Adipocyte (in vitro differentiated cells): Measurements from ENCODE around the gene AKR1C2.
"Not testable (repeated sequence)": the region's sequence is repeated elsewhere in the genome, so short reads cannot be mapped to it uniquely, and the experiment has no call there.

Source experiments
- DNase-seq: peaks from one replicate; pipeline ENCODE4 v3.0.0-alpha.2; 2015; ENCODE audit warnings: low read depth
- H3K27me3 ChIP-seq: replicated peaks from 2 replicates; pipeline ENCODE4 v1.7.0; 2013; ENCODE audit warnings: mild to moderate bottlenecking, low read length, moderate library complexity; ENCODE audit not compliant: control insufficient read depth, insufficient read depth
- H3K36me3 ChIP-seq: 2 replicates; pipeline ENCODE4 v1.7.0; 2013; ENCODE audit warnings: low read length, mild to moderate bottlenecking, moderate library complexity; ENCODE audit not compliant: control insufficient read depth, insufficient read depth, severe bottlenecking
- H3K4me1 ChIP-seq: 2 replicates; pipeline ENCODE4 v1.7.0; 2013; ENCODE audit warnings: mild to moderate bottlenecking, low read length, moderate library complexity; ENCODE audit not compliant: control insufficient read depth, insufficient read depth
- H3K4me3 ChIP-seq: 2 replicates; pipeline ENCODE4 v1.7.0; 2013; ENCODE audit warnings: mild to moderate bottlenecking, low read length, moderate library complexity
- H3K9ac ChIP-seq: 2 replicates; pipeline ENCODE4 v1.7.0; 2013; ENCODE audit warnings: mild to moderate bottlenecking, low read length, moderate library complexity
- H3K9me3 ChIP-seq: 2 replicates; pipeline ENCODE4 v1.7.0; 2013; ENCODE audit warnings: mild to moderate bottlenecking, low read length, moderate library complexity; ENCODE audit not compliant: control insufficient read depth

The AKR1C2 gene

DNA sequence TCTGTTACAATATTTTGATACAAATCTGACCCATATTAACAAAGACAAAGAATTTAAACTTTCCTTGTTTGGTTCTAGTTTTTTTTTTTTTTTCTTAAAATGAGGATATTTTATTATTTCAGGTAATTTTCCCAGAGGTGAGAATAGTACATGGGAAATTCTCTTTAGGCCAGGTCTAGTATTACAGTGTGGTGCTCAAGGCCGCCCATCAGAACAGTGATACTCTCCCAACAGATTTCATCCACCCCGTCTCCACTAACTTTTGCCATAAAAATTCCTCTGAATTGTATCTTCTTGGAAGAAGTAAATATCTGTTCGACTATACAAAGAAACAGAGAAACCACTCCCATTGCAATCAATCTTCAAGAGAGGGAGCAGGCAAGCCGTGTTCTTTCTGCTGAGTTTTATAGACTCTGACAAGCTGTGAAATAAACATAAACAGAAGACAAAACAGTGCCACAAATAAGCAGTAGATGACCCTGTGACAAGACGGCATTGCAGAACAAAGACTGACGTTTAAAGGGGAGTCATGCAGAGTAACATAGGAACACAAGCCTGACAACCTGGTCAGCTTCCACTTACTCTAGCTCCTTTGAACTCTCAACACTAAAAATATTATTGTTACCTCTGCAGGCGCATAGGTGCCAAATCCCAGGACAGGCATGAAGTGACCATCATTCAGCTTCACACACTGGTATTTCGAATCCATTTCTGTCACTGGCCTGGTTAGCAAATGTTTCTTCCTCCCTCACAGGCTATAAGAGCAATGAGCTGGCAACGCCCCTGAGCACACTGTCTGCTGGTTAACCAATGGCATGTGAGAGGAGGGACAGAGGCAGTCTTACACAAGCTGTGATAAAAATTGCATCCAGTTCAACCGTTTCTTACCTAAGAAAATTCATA is at the start of gene AKR1C2:
AKR1C2 (minus strand) TSS at position 731 of the 903 bp plus-strand sequence; CDS start at position 709, 22 bp downstream.
- H3K4me1 ChIP-seq, H3K27me3 ChIP-seq, H3K9me3 ChIP-seq: not testable (repeated sequence)
- H3K4me3 ChIP-seq = peak within 1 kb of the TSS; percentile 93
- H3K9ac ChIP-seq = peak within 1 kb of the TSS; percentile 94
- H3K36me3 ChIP-seq = peaks cover 33% of the 10 kb centered on the region
- peak; percentile 26 for DNase-seq

DNA sequence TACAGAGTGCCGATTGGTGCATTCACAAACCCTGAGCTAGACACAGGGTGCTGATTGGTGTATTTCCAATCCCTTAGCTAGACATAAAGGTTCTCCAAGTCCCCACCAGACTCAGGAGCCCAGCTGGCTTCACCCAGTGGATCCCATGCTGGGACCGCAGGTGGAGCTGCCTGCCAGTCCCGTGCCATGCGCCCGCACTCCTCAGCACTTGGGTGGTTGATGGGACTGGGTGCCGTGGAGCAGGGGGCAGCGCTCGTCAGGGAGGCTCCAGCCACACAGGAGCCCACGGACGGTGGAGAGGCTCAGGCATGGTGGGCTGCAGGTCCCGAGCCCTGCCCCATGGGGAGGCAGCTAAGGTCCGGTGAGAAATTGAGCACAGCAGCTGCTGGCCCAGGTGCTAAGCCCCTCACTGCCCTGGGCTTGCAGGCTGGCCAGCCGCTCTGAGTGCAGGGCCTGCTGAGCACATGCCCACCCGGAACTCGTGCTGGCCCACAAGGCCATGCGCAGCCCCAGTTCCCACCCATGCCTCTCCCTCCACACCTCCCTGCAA is 49.4 kb upstream of the AKR1C2 start:
- not testable (repeated sequence) for H3K9me3 ChIP-seq, DNase-seq, H3K9ac ChIP-seq, H3K36me3 ChIP-seq, H3K27me3 ChIP-seq, H3K4me3 ChIP-seq
- peaks cover 11% of the 10 kb centered on the region for H3K4me1 ChIP-seq

DNA sequence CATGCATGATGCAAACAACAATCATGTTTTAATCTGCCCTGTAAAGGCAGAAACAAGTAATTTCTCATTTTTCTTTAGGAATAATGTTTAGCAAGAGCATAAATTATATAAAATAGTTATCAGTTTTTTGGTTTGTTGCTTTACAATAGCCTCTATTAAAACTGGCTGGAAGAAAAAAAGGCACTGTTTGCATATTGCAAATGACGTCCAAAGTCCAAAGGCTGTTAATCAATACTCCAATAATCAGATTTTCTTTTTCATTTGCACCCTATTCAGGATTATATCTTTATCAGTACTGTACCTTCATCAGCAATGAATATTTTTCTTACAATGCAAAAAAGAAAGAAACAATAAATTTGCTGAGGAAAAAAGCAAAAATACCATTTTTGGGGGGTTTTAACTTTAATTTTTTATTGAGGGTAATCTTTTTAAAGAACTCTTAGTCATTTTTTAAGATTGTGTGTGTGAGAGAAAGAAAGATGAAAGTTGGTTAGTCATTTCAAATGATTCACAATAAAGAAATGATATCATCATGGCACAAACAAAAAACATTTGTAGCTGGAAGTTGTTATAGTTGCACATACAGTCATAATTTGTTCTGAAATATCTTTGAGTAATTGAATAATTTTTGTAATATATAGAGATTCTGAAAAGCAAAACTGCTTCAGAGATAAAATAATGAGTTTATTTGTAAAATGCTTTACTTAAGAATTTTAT is 44.4 kb upstream of the AKR1C2 start:
- no peaks in the 10 kb centered on the region for H3K27me3 ChIP-seq
- no peaks in the 10 kb centered on the region for H3K36me3 ChIP-seq
- H3K9ac ChIP-seq = no peak overlapping the region
- peak; percentile 61 for DNase-seq
- no peak overlapping the region for H3K4me3 ChIP-seq
- peaks cover 38% of the 10 kb centered on the region for H3K4me1 ChIP-seq
- no peaks in the 10 kb centered on the region for H3K9me3 ChIP-seq

DNA sequence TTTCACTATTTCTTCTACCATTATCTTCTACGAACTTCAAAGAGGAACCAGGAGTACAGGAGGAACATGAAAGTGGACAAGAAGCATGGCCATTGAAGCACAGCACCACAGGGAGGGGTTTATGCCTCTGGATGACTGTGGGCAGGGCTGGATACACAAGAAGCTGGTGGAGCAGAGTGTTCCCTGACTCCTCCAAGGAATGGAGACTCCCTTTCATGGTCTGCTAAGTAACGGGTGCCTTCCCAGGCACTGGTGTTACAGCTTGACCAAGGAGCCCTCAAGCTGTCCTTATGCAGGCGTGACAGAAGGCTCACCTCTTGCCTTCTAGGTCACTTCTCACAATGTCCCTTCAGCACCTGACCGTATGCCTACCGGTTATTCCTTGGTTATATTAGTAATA is 43.4 kb upstream of the AKR1C2 start:
- not testable (repeated sequence) for H3K4me3 ChIP-seq, H3K27me3 ChIP-seq, H3K9ac ChIP-seq, DNase-seq, H3K36me3 ChIP-seq, H3K9me3 ChIP-seq
- peaks cover 48% of the 10 kb centered on the region for H3K4me1 ChIP-seq

DNA sequence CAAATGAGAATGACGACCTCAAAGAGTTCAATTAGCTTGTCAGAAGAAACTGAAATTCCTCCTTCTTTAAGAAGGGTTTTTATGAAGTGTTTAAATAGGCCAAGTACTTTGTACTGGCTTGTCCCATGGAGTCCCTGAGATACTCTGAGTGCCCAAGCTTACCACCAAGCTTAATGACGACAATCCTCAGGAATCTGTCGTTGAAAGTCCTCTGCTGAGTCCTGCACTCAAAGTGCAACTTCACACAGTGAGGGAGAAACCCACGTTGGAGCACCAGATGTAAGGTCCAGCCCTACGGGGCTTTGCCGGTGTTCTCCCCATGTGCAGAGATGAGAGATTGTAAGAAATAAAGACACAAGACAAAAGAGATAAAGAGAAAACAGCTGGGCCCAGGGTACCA is 42.8 kb upstream of the AKR1C2 start:
- Histone ChIP-seq H3K9ac (no peak overlapping the region), H3K36me3 (no peaks in the 10 kb centered on the region), H3K4me1 (peaks cover 55% of the 10 kb centered on the region), H3K27me3 (no peaks in the 10 kb centered on the region), H3K9me3 (no peaks in the 10 kb centered on the region), H3K4me3 (no peak overlapping the region)
- no peak for DNase-seq

DNA sequence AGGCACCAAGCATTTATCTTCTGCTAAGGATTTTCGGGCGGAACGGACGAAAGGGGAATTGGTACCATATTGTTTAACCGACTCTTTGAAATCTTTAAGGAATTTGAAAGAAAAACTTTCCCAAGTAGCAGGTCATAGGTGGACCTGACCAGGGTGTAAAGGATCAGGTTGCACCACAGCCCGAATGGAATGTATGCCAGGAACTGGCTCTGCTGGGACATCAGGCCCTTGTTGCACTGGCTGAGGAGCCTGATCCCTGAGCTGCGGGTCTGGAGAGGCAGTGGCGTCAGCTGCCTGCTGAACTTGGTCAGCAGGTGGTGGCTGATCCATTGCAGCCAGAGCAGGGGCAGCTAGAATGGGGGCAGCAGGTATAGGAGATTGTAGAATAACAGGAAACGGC is 41.4 kb upstream of the AKR1C2 start:
- H3K9ac ChIP-seq = no peak overlapping the region
- DNase-seq = no peak
- H3K4me3 ChIP-seq = no peak overlapping the region
- no peaks in the 10 kb centered on the region for H3K36me3 ChIP-seq
- peaks cover 66% of the 10 kb centered on the region for H3K4me1 ChIP-seq
- H3K9me3 ChIP-seq = no peaks in the 10 kb centered on the region
- no peaks in the 10 kb centered on the region for H3K27me3 ChIP-seq

DNA sequence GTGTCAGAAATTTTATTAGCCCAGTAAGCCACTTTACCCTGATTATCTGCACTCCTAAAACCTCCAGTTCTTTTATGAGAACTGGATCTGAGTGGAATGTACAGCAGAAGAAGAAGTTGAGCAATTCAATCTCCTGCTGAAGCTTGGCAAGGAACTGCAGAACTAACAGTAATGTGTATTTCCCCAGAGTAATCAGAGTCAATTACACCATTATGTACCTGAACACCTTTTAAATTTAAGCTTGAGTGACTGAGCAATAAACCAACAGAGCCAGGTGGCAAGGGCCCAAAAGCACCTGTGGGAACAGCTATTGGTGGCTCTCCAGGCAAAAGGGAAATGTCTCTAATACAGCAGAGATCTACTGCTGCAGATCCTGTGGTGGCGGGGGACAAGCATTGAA is 40.1 kb upstream of the AKR1C2 start:
- H3K36me3 ChIP-seq = no peaks in the 10 kb centered on the region
- no peaks in the 10 kb centered on the region for H3K9me3 ChIP-seq
- no peaks in the 10 kb centered on the region for H3K27me3 ChIP-seq
- DNase-seq = peak; percentile 63
- peaks cover 65% of the 10 kb centered on the region for H3K4me1 ChIP-seq
- peak overlapping the region; percentile 41 for H3K4me3 ChIP-seq
- H3K9ac ChIP-seq = peak overlapping the region; percentile 75

DNA sequence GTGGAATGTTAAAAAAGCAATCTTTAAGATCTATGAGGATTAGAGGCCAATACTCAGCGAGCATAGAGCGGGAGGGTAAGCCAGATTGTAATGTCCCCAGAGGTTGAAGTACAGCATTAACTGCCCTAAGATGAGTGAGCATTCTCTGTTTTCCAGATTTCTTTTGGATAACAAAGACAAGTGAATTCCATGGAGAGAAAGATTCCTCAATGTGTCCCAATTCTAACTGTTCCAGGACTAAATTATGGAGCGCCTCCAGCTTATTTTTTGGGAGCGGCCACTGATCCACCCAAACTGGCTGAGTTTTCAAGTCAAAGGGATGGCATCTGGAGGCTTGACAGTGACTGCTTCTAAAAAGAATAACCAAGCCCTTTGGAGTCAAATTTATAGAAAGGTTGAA is 39.3 kb upstream of the AKR1C2 start:
- H3K4me3 ChIP-seq = peak overlapping the region; percentile 45
- no peak for DNase-seq
- no peaks in the 10 kb centered on the region for H3K36me3 ChIP-seq
- H3K27me3 ChIP-seq = no peaks in the 10 kb centered on the region
- peaks cover 62% of the 10 kb centered on the region for H3K4me1 ChIP-seq
- no peaks in the 10 kb centered on the region for H3K9me3 ChIP-seq
- peak overlapping the region; percentile 75 for H3K9ac ChIP-seq

DNA sequence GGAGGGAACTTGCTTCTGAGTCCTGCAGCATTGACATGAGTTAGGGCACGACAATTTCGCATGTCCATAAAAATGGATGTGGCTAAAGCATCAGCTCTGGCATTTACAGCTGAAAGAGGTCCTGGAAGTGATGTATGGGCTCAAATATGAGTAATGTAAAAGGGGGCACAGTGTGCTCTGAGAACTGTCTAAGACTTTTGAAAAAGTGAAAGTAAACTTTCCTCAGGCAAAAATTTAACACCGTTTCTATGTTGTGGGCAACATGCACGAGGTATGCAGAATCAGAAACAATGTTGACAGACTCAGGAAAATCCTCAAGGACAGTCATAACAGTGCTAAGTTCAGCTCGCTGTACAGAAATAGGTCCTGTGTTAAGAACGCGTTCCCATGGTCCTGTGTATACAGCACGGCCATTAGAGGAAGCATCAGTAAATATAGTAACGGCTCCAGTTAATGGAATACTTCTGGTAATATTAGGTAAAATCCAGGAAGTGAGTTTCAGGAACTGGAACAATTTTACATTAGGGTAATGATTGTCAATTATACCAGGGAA is 37.9 kb upstream of the AKR1C2 start:
- DNase-seq = no peak
- Histone ChIP-seq H3K36me3 (no peaks in the 10 kb centered on the region), H3K27me3 (no peaks in the 10 kb centered on the region), H3K4me1 (peaks cover 59% of the 10 kb centered on the region), H3K9me3 (peaks cover 4% of the 10 kb centered on the region), H3K9ac (peak overlapping the region; percentile 75), H3K4me3 (peak overlapping the region; percentile 45)

DNA sequence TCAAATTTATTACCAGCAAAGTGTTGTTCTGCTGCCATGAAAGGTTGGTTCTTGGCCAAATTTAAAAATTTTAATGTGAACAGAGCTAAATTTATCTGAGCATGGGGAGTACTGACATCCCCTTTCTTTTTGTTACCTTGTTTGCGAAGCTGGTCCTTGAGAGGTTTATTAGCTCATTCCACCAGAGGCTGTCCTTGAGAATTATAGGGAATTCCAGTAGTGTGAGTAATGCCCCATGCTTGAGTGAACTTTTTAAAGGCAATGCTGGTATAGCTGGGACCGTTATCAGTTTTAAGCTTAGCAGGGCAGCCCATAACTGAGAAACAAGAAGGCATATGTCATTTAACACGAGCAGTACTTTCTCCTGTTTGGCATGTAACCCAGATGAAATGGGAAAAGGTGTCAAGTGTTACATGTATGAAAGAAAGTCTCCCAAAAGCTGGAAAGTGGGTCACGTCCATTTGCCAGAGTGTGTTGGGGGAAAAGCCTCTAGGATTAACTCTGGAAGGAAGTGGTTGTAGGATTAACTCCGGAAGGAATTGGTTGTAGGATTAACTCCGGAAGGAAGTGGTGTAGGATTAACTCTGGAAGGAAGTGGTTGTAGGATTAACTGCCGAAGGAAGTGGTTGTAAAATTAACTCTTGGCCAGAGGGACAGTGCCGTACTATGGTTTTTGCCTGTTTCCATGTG is 37.3 kb upstream of the AKR1C2 start:
- Histone ChIP-seq H3K4me1 (peaks cover 59% of the 10 kb centered on the region), H3K36me3 (no peaks in the 10 kb centered on the region)

More for the DNA sequence above, 37.3 kb upstream of the AKR1C2 start:
- Histone ChIP-seq H3K9ac (peak overlapping the region; percentile 75), H3K9me3 (peaks cover 4% of the 10 kb centered on the region), H3K27me3 (no peaks in the 10 kb centered on the region), H3K4me3 (peak overlapping the region; percentile 19)
- DNase-seq = no peak
